Measurements from ENCODE around the gene ABHD2.
"Not testable (repeated sequence)": the region's sequence is repeated elsewhere in the genome, so short reads cannot be mapped to it uniquely, and the experiment has no call there.

The ABHD2 gene

GRCh38 chr15:89075101-89075640 lies 13.1 kb upstream of the ABHD2 start:
- DNase-seq (ENCODE audit: low read depth, low spot score), result no peak

- DNase-seq (ENCODE audit: low read depth, low spot score), result no peak
These were observed 12.4 kb upstream of the ABHD2 start for GRCh38 chr15:89075846-89076245.

GRCh38 chr15:89077750-89078149 lies 10.5 kb upstream of the ABHD2 start:
- no peak for DNase-seq (ENCODE audit: low read depth, low spot score)

GRCh38 chr15:89078851-89079810 lies 9.1 kb upstream of the ABHD2 start:
- DNase-seq (ENCODE audit: low read depth, low spot score), result no peak

GRCh38 chr15:89081878-89082277 lies 6.4 kb upstream of the ABHD2 start:
- DNase-seq (ENCODE audit: low read depth, low spot score), result no peak

GRCh38 chr15:89083246-89083645 lies 5.0 kb upstream of the ABHD2 start:
- DNase-seq (ENCODE audit: low read depth, low spot score), result no peak

- DNase-seq (ENCODE audit: low read depth, low spot score), result no peak
These were observed 2.8 kb upstream of the ABHD2 start for GRCh38 chr15:89085289-89085926.

GRCh38 chr15:89085933-89086332 lies 2.3 kb upstream of the ABHD2 start:
- DNase-seq (ENCODE audit: low read depth, low spot score), result not testable (repeated sequence)

- not testable (repeated sequence) for DNase-seq (ENCODE audit: low read depth, low spot score)
These were observed 1.9 kb upstream of the ABHD2 start for GRCh38 chr15:89086390-89086789.

GRCh38 chr15:89087161-89087829 lies 961 bp upstream of the ABHD2 start:
- no peak for DNase-seq (ENCODE audit: low read depth, low spot score)

GRCh38 chr15:89088605-89089315 lies 504 bp downstream of the ABHD2 start:
- DNase-seq (ENCODE audit: low read depth, low spot score), result no peak

GRCh38 chr15:89089316-89090230 lies 1.3 kb downstream of the ABHD2 start:
- DNase-seq (ENCODE audit: low read depth, low spot score), result no peak

- no peak for DNase-seq (ENCODE audit: low read depth, low spot score)
These were observed 2.8 kb downstream of the ABHD2 start for GRCh38 chr15:89090791-89091626.

- DNase-seq (ENCODE audit: low read depth, low spot score), result no peak
These were observed 3.5 kb downstream of the ABHD2 start for GRCh38 chr15:89091627-89092220.

GRCh38 chr15:89093509-89093908 lies 5.3 kb downstream of the ABHD2 start:
- DNase-seq (ENCODE audit: low read depth, low spot score), result no peak

- no peak for DNase-seq (ENCODE audit: low read depth, low spot score)
These were observed 6.8 kb downstream of the ABHD2 start for GRCh38 chr15:89095073-89095472.

- no peak for DNase-seq (ENCODE audit: low read depth, low spot score)
These were observed 7.3 kb downstream of the ABHD2 start for GRCh38 chr15:89095556-89095955.

GRCh38 chr15:89096664-89097063 lies 8.4 kb downstream of the ABHD2 start:
- DNase-seq (ENCODE audit: low read depth, low spot score), result no peak

- no peak for DNase-seq (ENCODE audit: low read depth, low spot score)
These were observed 9.1 kb downstream of the ABHD2 start for GRCh38 chr15:89097313-89097712.
